BJ (cell line): ENCODE data around the gene GTSE1. TPM values are rescaled to one million over a fixed set of nuclear protein-coding genes. Genes with fewer than 3 reads are reported as not detected.

Experiments
- CTCF ChIA-PET: fragments of 350-600 bp; formaldehyde crosslinking; extraction: SDS; loops from one replicate; lab custom pipeline; 2021; ENCODE audit warnings: antibody characterized with exemption, inconsistent platforms; lab: Yijun Ruan, JAX
- POLR2A ChIA-PET: fragments of 300-600 bp; sonication (Branson Sonifier 250); formaldehyde crosslinking; extraction: SDS; loops from one replicate; lab custom pipeline; 2021; ENCODE audit warnings: antibody characterized with exemption; lab: Charles Lee
- DNase-seq: peaks from one replicate; pipeline ENCODE4 v3.0.0-alpha.2; 2011; ENCODE audit warnings: low read depth
- H3K27me3 ChIP-seq: 2 replicates; pipeline ENCODE4 v1.6.0; 2011; ENCODE audit warnings: low read length; ENCODE audit not compliant: control insufficient read depth, insufficient read depth
- H3K36me3 ChIP-seq: 2 replicates; pipeline ENCODE4 v1.5.1; 2011; ENCODE audit warnings: low read length; ENCODE audit not compliant: control insufficient read depth, insufficient read depth
- H3K4me3 ChIP-seq: 2 replicates; pipeline ENCODE4 v1.5.1; 2011; ENCODE audit warnings: low read depth, mild to moderate bottlenecking, control low read depth, low read length
- polyA plus RNA-seq: library from polyadenylated mRNA; depleted of rRNA; stranded (reverse); fragments of >200 nt; gene quantifications from 2 replicates; pipeline ENCODE4 v1.2.3, GENCODE V29; 2011
- TF ChIP-seq, protein P1 (sequence below): IDR thresholded peaks from 2 replicates; pipeline ENCODE4 v1.5.1; 2011; ENCODE audit warnings: low read depth, mild to moderate bottlenecking, control low read depth, inconsistent platforms, low read length, moderate library complexity; ENCODE audit not compliant: insufficient read depth

The GTSE1 gene
- polyA plus RNA-seq, 1 experiment: 12.2 TPM

DNA sequence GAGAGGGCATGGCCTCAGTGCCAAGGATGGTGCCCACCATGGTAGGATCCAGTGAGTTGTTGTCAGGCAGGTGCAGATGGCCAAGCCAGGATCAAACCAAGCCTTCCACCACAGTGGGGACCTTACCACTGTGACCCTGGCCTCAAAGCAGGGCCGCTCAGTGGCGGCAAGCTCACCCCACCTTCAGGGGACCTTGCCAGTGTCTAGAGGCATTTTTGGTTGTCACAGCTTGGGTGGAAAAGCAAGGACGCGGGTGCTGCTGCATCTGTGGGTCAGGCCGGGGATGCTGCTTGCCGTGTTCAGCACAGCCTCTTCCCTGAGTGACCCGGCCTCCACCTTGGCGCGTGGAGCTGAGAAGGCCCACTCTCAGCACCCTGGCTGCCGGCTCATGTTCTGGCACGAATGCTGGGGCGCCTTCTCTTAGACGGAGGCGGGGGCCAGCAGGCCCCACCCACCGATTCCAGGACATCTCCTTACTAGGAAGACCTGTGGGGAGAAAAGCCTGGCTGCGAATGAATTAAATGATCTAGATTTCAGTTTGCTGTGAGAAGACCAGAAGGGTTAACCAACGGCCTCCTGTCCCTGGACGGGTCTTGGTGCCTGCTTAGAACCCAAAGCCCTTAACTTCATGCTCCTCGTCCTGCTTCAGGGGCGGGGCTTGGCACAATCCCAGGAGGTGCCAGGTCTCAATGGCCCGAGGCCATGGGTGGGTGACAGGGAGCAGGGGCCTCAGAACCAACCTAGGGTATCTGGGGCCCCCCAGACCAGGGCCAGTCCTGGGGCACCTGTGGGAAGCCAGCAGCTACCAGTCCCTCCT, 57.7 kb downstream of the GTSE1 start:
- Histone ChIP-seq H3K36me3 (peaks cover 56% of the 10 kb centered on the region), H3K4me3 (no peak overlapping the region), H3K27me3 (no peaks in the 10 kb centered on the region)
- ChIA-PET POLR2A (no interaction called here), CTCF (interaction anchor here (0.6 to 2.2 kb wide), 3 partner anchors 13 to 192 kb away, joined by 3 to 14 read pairs (median 5); no protein-coding TSS in a partner anchor)
- TF ChIP-seq, protein P1, sequence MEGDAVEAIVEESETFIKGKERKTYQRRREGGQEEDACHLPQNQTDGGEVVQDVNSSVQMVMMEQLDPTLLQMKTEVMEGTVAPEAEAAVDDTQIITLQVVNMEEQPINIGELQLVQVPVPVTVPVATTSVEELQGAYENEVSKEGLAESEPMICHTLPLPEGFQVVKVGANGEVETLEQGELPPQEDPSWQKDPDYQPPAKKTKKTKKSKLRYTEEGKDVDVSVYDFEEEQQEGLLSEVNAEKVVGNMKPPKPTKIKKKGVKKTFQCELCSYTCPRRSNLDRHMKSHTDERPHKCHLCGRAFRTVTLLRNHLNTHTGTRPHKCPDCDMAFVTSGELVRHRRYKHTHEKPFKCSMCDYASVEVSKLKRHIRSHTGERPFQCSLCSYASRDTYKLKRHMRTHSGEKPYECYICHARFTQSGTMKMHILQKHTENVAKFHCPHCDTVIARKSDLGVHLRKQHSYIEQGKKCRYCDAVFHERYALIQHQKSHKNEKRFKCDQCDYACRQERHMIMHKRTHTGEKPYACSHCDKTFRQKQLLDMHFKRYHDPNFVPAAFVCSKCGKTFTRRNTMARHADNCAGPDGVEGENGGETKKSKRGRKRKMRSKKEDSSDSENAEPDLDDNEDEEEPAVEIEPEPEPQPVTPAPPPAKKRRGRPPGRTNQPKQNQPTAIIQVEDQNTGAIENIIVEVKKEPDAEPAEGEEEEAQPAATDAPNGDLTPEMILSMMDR: no peak
- DNase-seq: no peak

DNA sequence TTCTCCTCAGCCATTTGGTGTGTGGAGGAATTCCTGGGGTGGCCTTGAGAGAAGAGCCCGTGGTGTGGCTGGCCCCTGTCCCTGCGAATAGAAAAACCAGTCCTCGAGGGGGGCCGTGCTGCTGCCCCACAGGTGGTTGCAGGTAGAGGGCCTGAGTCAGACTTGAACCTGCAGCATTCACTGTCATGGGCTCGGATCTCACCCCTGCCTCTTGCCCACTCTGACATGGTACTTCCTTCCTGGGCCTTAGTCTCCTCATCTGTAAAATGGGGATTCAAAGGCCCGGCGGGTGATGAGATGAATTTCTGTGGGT, 58.3 kb downstream of the GTSE1 start:
- ChIA-PET CTCF (interaction anchor here (0.6 to 2.3 kb wide), 5 partner anchors 12 to 191 kb away, joined by 3 to 29 read pairs (median 6); no protein-coding TSS in a partner anchor), POLR2A (no interaction called here)
- no peak for DNase-seq
- Histone ChIP-seq H3K36me3 (peaks cover 56% of the 10 kb centered on the region), H3K27me3 (no peaks in the 10 kb centered on the region), H3K4me3 (no peak overlapping the region)
- TF ChIP-seq, protein P1: no peak

DNA sequence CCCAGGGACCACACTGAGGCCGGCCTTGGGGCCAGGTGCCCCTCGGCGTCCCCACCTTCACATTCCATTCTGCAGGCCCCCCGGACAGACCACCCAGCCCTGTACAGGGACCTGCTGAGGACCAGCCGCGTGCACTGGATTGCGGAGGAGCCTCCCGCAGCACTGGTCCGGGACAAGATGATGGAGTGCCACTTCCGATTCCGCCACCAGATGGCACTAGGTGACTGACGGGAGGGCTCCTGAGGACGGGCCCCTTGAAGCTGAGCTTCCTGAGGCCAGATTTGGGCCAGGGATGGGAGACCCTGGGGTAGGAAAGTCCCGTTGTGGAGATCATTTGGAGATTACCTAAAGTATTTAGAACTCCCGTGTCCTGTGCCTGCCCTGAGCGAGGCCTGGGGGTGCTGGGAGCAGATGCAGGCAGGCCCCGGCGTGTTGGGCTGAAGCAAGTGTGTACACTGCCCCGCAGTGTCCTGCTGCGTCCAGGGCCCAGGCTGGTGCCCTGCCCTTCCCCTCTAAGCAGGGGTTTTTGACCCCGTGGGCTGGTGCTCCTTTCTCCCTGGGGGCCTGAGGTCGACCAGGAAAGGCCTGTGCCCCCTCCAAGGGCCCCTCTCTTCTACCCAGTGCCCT, 58.8 kb downstream of the GTSE1 start:
- ChIA-PET CTCF (interaction anchor here (1.1 to 2.6 kb wide), 5 partner anchors 8 to 193 kb away, joined by 3 to 29 read pairs (median 9); no protein-coding TSS in a partner anchor), POLR2A (no interaction called here)
- TF ChIP-seq, protein P1: peak; percentile 87
- no peak for DNase-seq
- H3K4me3 ChIP-seq: no peak overlapping the region
- H3K27me3 ChIP-seq: no peaks in the 10 kb centered on the region
- peaks cover 53% of the 10 kb centered on the region for H3K36me3 ChIP-seq

DNA sequence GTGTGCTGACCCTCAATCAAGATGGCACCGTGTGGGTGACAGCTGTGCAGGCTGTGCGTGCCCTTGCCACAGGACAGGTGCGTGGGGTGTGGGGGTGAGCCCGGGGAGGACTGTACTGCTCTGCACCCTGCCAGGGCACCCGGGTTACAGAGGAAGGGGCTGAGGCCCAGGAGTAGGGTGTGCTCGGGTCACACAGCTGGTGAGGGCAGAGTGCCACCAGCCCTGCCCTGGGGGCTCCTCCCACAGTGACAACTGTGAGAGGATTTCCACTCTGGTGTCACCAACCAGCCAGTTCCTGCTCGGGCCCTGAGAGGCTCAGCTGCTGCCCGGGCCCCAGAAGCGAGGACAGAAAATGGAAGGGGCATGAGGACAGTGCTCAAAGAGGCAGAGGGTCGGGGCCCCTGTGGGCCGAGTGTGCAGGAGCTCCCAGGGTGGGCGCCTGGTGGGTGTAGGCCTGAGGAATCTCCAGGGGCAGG, 59.4 kb downstream of the GTSE1 start:
- Histone ChIP-seq H3K27me3 (no peaks in the 10 kb centered on the region), H3K36me3 (peaks cover 48% of the 10 kb centered on the region), H3K4me3 (no peak overlapping the region)
- CTCF ChIA-PET: interaction anchor here (1.1 to 2.6 kb wide), 5 partner anchors 9 to 193 kb away, joined by 3 to 29 read pairs (median 9); no protein-coding TSS in a partner anchor
- TF ChIP-seq, protein P1: no peak
- no peak for DNase-seq
- POLR2A ChIA-PET: no interaction called here
